GM12878 (cell line): Measurements from ENCODE around the gene CHD1. TPM values are rescaled to one million over a fixed set of nuclear protein-coding genes. Genes with fewer than 3 reads are reported as not detected.

Experiments
- GABPA ChIP-seq: IDR thresholded peaks from 2 replicates; pipeline ENCODE4 v1.6.1; 2014; ENCODE audit warnings: antibody characterized with exemption, low read depth, mild to moderate bottlenecking, inconsistent platforms
- REST ChIP-seq: IDR thresholded peaks from 2 replicates; pipeline ENCODE4 v1.6.1; 2012; ENCODE audit warnings: mild to moderate bottlenecking, low read depth, low read length
- ZBTB40 ChIP-seq: fragments of 450-650 bp; IDR thresholded peaks from 2 replicates; pipeline ENCODE4 v1.6.1; 2016; ENCODE audit warnings: mild to moderate bottlenecking, moderate library complexity, borderline replicate concordance
- ZNF274 ChIP-seq: IDR thresholded peaks from one replicate; pipeline ENCODE4 v1.8.0; 2011; ENCODE audit not compliant: insufficient read length, insufficient read depth
- polyA plus RNA-seq, 11 experiments: library from polyadenylated mRNA; depleted of rRNA in 4 of 11; unstranded in 6 of 11; stranded (reverse) in 5 of 11; fragments of >200 nt; fragmentation: Nextera tagmentation in 4 of 11; fragmentation: Illumina TruSeq in 1 of 11; extraction: Ambion mirVana in 4 of 11; extraction: Trizol in 1 of 11; gene quantifications; 1 replicate in 1 of 11; 2 replicates in 10 of 11; pipeline versions ENCODE4 v1.2.1 to v1.2.3, GENCODE V29; 2011 to 2016; ENCODE audit warnings: inconsistent platforms in 2 of 11, missing spikeins in 2 of 11, low read depth in 1 of 11
- total RNA-seq, 4 experiments: library from RNA; depleted of rRNA in 3 of 4; stranded (reverse); fragments of >200 nt in 3 of 4; fragmentation: Illumina TruSeq in 1 of 4; extraction: Trizol in 1 of 4; gene quantifications; 2 replicates each; pipeline versions ENCODE4 v1.2.1 to v1.2.3, GENCODE V29; 2013 to 2021

CHD1 gene
- total and polyA plus RNA-seq, 10 of the 15 experiments (the other 5 are each of a cell fraction or from before 2014, with no cell fraction given), result 25.5 to 158 (median 50.5) TPM

- TF ChIP-seq ZBTB40 (no peak), GABPA (no peak), REST (no peak), ZNF274 (no peak)
Observed at GRCh38 chr5:98816582-98817222, 112.1 kb downstream of the CHD1 start (continued).
